Endothelial cell of coronary artery (primary cell): Measurements from ENCODE around the gene ACSM4. TPM values are rescaled to one million over a fixed set of nuclear protein-coding genes. Genes with fewer than 3 reads are reported as not detected.

ENCODE experiments used
- total RNA-seq: library from RNA; depleted of rRNA; stranded (reverse); fragments of >200 nt; gene quantifications from 2 replicates; pipeline ENCODE4 v1.2.3, GENCODE V29; 2014

ACSM4 gene, protein sequence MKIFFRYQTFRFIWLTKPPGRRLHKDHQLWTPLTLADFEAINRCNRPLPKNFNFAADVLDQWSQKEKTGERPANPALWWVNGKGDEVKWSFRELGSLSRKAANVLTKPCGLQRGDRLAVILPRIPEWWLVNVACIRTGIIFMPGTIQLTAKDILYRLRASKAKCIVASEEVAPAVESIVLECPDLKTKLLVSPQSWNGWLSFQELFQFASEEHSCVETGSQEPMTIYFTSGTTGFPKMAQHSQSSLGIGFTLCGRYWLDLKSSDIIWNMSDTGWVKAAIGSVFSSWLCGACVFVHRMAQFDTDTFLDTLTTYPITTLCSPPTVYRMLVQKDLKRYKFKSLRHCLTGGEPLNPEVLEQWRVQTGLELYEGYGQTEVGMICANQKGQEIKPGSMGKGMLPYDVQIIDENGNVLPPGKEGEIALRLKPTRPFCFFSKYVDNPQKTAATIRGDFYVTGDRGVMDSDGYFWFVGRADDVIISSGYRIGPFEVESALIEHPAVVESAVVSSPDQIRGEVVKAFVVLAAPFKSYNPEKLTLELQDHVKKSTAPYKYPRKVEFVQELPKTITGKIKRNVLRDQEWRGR
- total RNA-seq: not detected in 2 replicates

DNA sequence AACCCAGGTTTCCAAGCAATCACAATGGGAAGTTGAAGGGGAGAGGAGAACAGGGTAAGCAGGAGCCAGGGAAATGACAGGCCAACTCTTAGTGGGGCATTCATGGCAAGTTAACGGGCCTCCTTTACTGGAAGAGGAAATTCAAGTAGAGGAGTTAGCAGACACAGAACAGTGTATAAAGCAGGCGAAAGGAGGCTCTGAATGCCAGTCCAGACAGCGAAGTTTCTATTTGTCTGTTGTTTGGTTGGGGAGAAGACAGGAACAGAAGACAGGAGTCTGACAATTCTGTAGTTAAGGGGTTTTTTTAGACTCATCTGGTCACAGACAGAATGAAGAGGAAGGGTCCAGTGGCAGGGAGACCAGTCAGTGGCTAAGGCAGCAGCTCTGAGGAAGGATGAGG is at the start of gene ACSM4:
Gene ACSM4, plus strand, starts transcription at position 301 of the 400 bp plus-strand sequence. CDS start 260 bp downstream, outside the sequence.

Other genes starting within 250 kb of the ACSM4 start
- 0.18 and 2.7 TPM in 2 replicates for gene C1S, start 243.4 kb upstream of the ACSM4 start, total RNA-seq
- 1.2 and 2.4 TPM in 2 replicates for gene C1R, start 211.6 kb upstream of the ACSM4 start, total RNA-seq
- 13.0 and 16.9 TPM in 2 replicates for gene C1RL, start 194.9 kb upstream of the ACSM4 start, total RNA-seq
- gene RBP5, start 175.2 kb upstream of the ACSM4 start, total RNA-seq: 0.19 TPM in 1 of 2 replicates, not detected in the other
- 14.3 and 17.2 TPM in 2 replicates for gene CLSTN3, start 173.7 kb upstream of the ACSM4 start, total RNA-seq
- gene PEX5, start 114.4 kb upstream of the ACSM4 start, total RNA-seq: 22.3 and 25.8 TPM in 2 replicates
- 2.6 and 3.8 TPM in 2 replicates for gene CD163L1, start 140.1 kb downstream of the ACSM4 start, total RNA-seq
- gene CD163, start 199.7 kb downstream of the ACSM4 start, total RNA-seq: under 0.01 TPM in 1 of 2 replicates, not detected in the other